GM18858 (cell line): ENCODE measurements around the gene NPAS4.
"Not testable (repeated sequence)": the region's sequence is repeated elsewhere in the genome, so short reads cannot be mapped to it uniquely, and the experiment has no call there.

ENCODE experiments used
- ATAC-seq: cut with Tn5 transposase; IDR thresholded peaks from one replicate; pipeline ENCODE4 v1.9.1; 2021; ENCODE audit not compliant: unreplicated experiment

NPAS4 gene

GRCh38 chr11:66454247-66454646 is 33.4 kb downstream of the NPAS4 start:
- no peak for ATAC-seq

DNA sequence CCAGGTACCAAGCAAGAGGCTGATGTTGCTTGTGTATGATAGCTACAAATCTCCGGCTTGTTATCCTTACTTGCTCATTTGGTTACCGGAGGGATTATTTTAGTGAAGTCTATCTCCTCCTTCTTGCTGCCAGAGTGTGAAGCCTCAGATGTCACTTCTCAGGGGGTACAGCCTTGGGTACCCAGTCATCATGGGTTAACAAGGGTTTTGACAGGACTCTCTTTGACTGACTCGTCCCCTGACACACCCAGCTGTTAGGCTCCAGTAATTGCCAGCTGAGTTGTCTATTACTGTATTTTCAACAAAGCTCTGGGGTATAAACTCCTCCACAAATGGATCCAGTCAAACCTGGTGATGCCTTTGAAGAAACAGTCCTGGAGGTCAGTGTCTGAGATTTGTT is 34.0 kb downstream of the NPAS4 start:
- ATAC-seq: no peak

DNA sequence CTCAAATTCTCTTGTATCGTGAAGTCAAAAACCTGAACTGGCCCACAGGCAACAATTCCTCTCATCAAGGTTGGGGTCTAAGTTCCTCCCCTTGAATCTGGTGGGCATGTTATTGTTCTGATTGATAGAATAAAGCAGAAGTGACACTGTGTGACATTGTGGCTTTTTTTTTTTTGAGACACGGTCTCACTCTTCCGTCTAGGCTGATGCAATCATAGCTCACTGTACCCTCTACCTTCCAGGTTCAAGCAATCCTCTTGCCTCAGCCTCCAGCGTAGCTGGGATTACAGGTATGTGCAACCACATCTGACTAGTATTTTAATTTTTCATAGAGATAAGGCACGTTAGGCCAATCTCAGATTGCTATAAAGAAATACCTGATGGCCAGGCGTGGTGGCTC is 37.0 kb downstream of the NPAS4 start:
- no peak for ATAC-seq

- ATAC-seq: no peak
Observed at GRCh38 chr11:66459138-66459778, 38.4 kb downstream of the NPAS4 start.

DNA sequence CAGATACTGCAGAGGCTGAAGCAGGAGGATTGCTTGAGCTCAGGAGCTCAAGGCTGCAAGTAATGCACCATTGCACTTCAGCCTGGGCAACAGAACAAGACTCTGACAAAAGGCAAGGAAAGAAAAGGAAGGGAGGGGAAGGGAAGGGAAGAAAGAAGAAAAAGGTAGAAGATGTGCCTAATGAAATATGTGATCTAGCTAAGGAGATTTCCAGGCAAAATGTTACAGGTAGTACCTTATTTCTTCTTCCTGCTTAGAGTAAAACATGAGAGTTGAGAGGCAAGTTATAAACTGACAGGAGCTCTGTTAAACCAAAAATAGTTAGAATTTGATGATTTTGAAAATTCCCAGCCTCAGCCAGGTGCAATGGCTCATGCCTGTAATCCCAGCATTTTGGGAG is 41.2 kb downstream of the NPAS4 start:
- no peak for ATAC-seq

DNA sequence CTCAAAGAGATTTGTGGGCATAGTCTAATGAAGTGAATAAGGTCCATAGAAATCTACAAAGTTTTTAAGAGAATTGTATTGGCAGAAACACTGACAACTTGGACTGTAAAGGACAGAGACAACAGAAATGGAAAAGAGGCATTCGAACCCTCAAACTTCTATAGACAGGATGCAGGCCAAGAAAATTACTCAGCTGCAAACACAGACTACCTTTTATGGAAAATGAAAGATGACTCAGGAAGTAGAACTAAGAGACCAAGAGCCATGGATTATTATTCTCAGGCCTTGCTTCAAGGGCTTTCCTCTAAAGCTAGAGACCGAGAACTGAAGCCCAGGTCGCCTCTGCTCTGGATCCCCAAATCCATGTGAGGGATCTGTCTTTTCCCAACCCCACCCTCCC is 42.1 kb downstream of the NPAS4 start:
- ATAC-seq: no peak

- not testable (repeated sequence) for ATAC-seq
Observed at GRCh38 chr11:66464116-66464515, 43.3 kb downstream of the NPAS4 start.

DNA sequence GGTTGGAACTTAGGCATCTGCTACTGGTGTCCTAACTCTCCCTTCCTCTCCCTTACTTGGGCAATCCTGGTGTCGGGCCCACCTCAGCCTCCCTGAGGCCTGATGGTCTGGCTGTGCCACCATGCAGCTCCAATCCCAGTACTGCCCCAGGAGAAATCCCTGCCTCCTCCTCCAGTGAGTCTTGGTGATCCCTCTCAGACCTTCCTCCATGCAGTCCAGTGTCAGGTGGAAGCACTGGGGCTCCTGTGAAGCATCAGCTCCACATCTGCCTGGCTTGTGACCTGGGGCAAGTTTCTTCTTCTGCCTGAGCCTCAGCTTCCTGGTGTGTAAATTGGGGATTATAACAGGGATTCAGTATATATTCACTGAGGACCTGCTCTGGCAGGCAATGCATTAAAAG is 44.1 kb downstream of the NPAS4 start:
- no peak for ATAC-seq

- ATAC-seq: no peak
Observed at GRCh38 chr11:66465373-66466224, 44.8 kb downstream of the NPAS4 start.

DNA sequence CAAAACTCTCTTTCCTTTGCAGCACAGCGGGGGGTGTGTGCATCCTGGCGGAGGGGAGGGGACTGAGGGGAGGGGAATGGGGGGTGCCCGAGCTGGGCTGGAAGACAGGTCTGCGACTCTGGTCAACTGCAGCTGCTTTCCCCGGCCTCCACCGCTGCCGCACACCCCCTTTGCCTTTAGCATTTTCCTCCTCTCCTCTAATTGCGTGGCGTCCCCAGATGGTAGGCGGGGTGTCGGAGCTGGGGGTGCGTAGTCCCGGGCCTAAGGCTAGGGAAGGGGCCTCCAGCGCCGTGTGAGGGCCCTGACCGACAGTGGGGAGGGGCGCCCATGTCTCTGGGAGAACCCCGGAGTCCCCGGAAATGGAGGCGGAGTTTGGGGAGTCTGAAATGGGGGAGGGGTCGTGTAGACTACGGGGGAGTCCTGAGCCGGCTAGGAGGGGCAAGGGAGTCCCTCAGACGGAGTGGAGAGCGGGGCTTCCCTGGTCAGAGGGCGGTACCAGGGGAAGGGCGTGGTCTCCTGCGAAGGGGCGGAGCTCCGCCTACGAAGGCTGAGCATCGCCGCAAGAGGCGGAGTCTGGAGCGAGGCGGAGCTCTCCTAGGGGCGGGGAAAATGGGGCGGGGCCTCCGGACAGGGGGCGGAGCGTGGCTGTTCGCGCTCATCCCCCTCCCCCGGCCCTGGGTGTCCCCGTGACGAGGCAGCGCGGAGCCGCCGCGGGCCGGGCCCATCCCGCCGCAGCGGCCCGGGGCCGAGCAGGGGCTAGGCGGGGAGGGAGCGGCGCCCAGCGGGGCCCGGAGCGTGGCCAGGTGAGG is 45.6 kb downstream of the NPAS4 start, which contains the start of gene PELI3:
TSS of gene PELI3 (plus strand) at position 681 of the 809 bp plus-strand sequence. CDS start 1,224 bp downstream, outside the sequence.
- ATAC-seq: no peak

GRCh38 chr11:66467034-66467659 is 46.3 kb downstream of the NPAS4 start:
- ATAC-seq: no peak

DNA sequence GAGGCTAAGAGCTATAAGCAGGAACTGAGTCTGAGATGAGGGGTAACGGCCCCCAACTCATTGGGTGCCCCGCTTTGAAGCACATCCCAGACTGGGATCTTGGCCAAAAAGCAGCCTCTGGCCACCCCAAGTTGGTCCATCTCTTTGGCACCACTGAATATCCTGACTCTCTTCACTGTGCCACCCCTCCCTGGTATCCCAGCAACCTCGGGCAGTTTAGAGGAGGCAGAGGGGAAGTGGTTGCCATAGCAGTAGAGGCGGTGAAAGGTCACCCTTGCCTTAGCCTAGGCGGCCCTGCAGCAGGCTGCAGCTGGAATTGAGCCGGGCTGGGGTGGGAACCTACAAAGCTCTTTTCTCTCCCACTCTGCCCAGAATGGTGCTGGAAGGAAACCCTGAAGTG is 46.9 kb downstream of the NPAS4 start:
- no peak for ATAC-seq

- no peak for ATAC-seq
Observed at GRCh38 chr11:66468691-66469090, 47.9 kb downstream of the NPAS4 start.

DNA sequence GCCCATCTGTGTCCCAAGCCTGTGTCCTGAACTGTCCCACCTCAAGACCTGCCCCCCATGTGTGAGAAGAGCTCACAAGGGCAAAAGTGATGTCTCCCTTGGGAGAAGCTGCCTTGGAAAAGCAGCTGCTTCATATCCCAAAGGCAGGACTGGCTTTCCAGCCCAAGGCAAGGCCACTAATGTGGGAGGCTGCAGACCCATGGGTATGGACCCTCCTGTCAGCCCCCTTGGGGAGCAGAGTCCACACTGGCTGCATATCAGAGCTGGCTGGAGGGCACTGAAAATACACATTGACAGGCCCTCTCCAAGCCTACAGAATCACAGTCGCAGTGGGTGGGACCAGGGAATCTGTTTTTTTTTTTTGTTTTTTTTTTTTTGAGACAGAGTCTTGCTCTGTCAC is 48.6 kb downstream of the NPAS4 start:
- no peak for ATAC-seq

- no peak for ATAC-seq
Observed at GRCh38 chr11:66470015-66470414, 49.2 kb downstream of the NPAS4 start.

- ATAC-seq: no peak
Observed at GRCh38 chr11:66471142-66471541, 50.3 kb downstream of the NPAS4 start.

DNA sequence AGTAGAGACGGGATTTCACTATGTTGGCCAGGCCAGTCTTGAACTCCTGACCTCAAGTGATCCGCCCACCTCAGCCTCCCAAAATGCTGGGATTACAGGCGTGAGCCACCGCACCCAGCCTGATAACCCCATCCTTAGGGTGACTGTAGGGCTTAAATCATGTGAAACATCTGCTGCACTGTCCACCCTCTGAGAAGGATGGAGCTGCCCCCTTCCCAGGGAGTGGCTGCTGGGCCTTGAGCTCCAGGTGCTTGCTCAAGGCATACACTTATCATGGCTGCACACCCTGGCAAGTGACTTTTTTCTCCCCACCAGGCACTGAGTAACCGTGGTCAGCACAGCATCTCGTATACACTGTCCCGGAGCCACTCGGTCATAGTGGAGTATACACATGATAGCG is 51.2 kb downstream of the NPAS4 start:
- no peak for ATAC-seq

DNA sequence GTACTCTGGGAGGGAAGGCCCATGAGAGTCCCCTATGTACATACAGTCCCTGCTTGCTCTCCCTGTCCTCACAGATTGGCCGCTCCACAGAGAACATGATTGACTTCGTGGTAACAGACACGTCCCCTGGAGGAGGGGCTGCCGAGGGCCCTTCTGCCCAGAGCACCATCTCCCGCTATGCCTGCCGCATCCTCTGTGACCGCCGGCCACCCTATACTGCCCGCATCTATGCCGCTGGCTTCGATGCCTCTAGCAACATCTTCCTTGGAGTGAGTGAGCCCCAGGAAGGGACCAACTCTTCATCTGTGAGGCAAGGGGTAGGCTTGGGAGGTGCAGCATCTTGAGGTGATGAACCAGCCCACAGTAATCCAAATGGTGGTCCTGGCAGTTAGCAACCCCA is 52.3 kb downstream of the NPAS4 start:
- ATAC-seq: no peak

DNA sequence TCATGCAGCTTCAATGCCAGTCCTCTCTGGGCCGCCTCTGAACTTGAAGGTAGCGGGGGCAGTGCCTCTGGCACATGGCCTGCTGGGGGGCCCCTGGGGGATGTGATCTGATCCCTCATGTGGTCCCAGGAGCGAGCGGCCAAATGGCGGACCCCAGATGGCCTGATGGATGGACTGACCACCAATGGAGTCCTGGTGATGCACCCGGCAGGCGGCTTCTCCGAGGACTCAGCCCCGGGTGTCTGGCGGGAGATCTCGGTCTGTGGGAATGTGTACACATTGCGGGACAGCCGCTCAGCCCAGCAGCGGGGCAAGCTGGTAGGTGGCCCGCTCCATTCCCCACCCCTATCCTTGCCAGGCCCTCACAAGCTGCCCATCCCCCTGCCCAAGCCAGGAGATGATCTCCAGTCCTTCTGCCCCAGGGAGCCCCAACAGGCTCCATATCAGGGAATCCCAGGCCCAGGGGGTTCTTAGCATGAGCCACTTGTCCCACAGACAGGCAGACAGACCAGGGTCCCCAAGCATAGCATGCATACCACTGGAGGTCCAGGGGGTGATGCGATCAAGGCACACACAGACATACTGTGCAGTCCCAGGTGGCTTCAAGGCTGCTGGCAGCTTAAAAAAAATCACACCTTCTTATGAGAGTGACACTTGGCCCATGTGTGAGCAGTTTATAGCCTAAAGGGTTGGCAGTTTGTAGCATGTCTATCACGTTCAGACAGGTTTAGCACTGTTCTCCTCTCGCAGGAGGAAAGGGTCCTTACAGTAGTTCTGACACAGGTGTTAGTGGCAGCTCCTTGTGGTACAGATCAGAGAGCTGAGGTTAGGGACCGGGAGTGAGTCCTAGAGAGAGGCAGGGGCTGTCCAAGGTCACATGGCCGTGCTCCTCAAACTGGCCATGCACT is 53.0 kb downstream of the NPAS4 start:
- ATAC-seq: no peak
